ENCODE data around the gene KIF2A. TPM values are rescaled to one million over a fixed set of nuclear protein-coding genes. Genes with fewer than 3 reads are reported as not detected.

The KIF2A gene
- total and polyA plus RNA-seq, 9 of the 15 experiments (the other 6 are each of a cell fraction or from before 2014, with no cell fraction given) = 42.6 to 126 (median 77.6) TPM

GRCh38 chr5:62412549-62413329 lies 106.7 kb downstream of the KIF2A start, which contains the start of gene IPO11 (continued):
- TF ChIP-seq ZNF277 (CRISPR knock-in tag; IDR thresholded peaks at IDR 0.05; ENCODE audit: borderline replicate concordance) = no peak
- TF ChIP-seq CREB5 (CRISPR knock-in tag; IDR thresholded peaks at IDR 0.05) = no peak
- peak; percentile 43; the same call in 1 of the 2 replicates for TF ChIP-seq POLR2AphosphoS2 (IDR thresholded peaks at IDR 0.05; ENCODE audit: low read length)
- TF ChIP-seq ZNF589 (CRISPR knock-in tag; IDR thresholded peaks at IDR 0.05; ENCODE audit: low read depth) = no peak
- TF ChIP-seq DACH1 (IDR thresholded peaks at IDR 0.05; ENCODE audit: partially characterized antibody) = peak; percentile 31
- no peak for TF ChIP-seq ZNF41 (CRISPR knock-in tag; conservative IDR thresholded peaks at IDR 0.05)
- TF ChIP-seq SREBF2 (CRISPR knock-in tag; IDR thresholded peaks at IDR 0.05) = no peak
- TF ChIP-seq ZFP91 (CRISPR knock-in tag; IDR thresholded peaks at IDR 0.05) = no peak
- TF ChIP-seq TSHZ1 (CRISPR knock-in tag; IDR thresholded peaks at IDR 0.05) = no peak
- TF ChIP-seq RNF2 (IDR thresholded peaks at IDR 0.05) = no peak
- TF ChIP-seq TEAD4 (IDR thresholded peaks at IDR 0.05; ENCODE audit: low read length) = no peak
- TF ChIP-seq TEAD4 (CRISPR knock-in tag; IDR thresholded peaks at IDR 0.05; ENCODE audit: borderline replicate concordance) = no peak
- TF ChIP-seq HMG20A (CRISPR knock-in tag; conservative IDR thresholded peaks at IDR 0.05) = no peak
- no peak for TF ChIP-seq SPI1 (IDR thresholded peaks at IDR 0.05; ENCODE audit: borderline replicate concordance, low read depth, low read length)
- TF ChIP-seq HNRNPUL1 (IDR thresholded peaks at IDR 0.05; ENCODE audit: low read length) = no peak
- TF ChIP-seq NR1H2 (CRISPR knock-in tag; IDR thresholded peaks at IDR 0.05) = no peak
- peak; percentile 17; the same call in 1 of the 2 replicates for TF ChIP-seq ATF6 (CRISPR knock-in tag; IDR thresholded peaks at IDR 0.05)
- TF ChIP-seq MAFK (IDR thresholded peaks at IDR 0.05; ENCODE audit: low read length) = no peak
- TF ChIP-seq ZBTB1 (CRISPR knock-in tag; IDR thresholded peaks at IDR 0.05; ENCODE audit: borderline replicate concordance, low read depth) = no peak
